ENCODE results near the gene RPL37A.

The RPL37A gene

GRCh38 chr2:216474925-216475670 is 23.5 kb upstream of the RPL37A start:
- TF ChIP-seq TAF1 (IDR thresholded peaks at IDR 0.05; ENCODE audit: borderline replicate concordance, low read depth, low read length), result no peak
- TF ChIP-seq POLR2A (IDR thresholded peaks at IDR 0.05; ENCODE audit: low read depth, low read length), result no peak
- no peak for TF ChIP-seq POLR2AphosphoS5 (IDR thresholded peaks at IDR 0.05; ENCODE audit: low read depth, low read length)
- DNase-seq (ENCODE audit: insufficient read length), result no peak
- no peak for FAIRE-seq

DNA sequence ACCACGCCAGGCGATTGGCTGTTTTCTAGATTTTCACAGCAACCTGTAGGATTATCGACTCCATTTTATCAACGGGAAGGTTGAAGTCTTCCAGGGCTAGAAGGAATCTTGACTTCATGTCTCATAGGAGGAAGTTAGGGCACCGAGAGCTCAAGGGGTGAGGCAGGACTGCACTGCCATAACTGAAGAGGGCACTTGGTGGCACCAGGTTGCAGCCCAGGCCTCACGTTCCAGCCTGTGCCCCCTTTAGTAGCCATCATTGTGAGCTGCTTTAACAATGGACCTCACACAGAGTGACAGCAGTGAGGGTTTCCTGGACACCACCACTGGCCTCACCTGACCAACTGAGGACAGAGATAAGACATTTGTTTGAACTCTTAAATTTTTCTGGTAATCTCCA is 22.9 kb upstream of the RPL37A start:
- TF ChIP-seq POLR2A (IDR thresholded peaks at IDR 0.05; ENCODE audit: low read depth, low read length), result no peak
- TF ChIP-seq POLR2AphosphoS5 (IDR thresholded peaks at IDR 0.05; ENCODE audit: low read depth, low read length), result no peak
- no peak for TF ChIP-seq TAF1 (IDR thresholded peaks at IDR 0.05; ENCODE audit: borderline replicate concordance, low read depth, low read length)
- no peak for FAIRE-seq
- no peak for DNase-seq (ENCODE audit: insufficient read length)

GRCh38 chr2:216477283-216478035 is 21.2 kb upstream of the RPL37A start:
- DNase-seq (ENCODE audit: insufficient read length), result no peak
- FAIRE-seq, result no peak
- TF ChIP-seq POLR2AphosphoS5 (IDR thresholded peaks at IDR 0.05; ENCODE audit: low read depth, low read length) (no peak), POLR2A (IDR thresholded peaks at IDR 0.05; ENCODE audit: low read depth, low read length) (no peak), TAF1 (IDR thresholded peaks at IDR 0.05; ENCODE audit: borderline replicate concordance, low read depth, low read length) (no peak)

DNA sequence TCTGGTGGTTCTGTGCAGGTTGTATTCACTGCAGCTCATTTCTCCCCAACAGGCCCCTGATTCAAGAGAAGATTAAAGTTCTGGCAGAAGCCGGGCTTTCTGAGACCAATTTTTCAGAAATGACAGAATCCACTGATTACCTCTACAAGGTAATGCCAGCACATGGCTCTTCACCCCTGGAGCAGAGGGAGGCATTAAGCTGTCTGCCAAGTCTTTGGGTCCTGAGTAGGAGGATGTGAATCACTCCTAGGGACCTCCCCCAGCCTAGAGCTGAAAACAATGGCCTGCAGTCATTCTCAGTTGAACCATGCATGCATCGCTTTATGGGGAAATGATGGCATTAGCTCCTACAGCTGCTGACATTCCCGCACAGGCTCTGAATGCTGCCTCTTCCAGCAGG is 20.5 kb upstream of the RPL37A start:
- TF ChIP-seq TAF1 (IDR thresholded peaks at IDR 0.05; ENCODE audit: borderline replicate concordance, low read depth, low read length) (no peak), POLR2A (IDR thresholded peaks at IDR 0.05; ENCODE audit: low read depth, low read length) (no peak), POLR2AphosphoS5 (IDR thresholded peaks at IDR 0.05; ENCODE audit: low read depth, low read length) (no peak)
- FAIRE-seq, result no peak
- DNase-seq (ENCODE audit: insufficient read length), result no peak

GRCh38 chr2:216478791-216479190 is 19.9 kb upstream of the RPL37A start:
- FAIRE-seq (no peak), DNase-seq (ENCODE audit: insufficient read length) (no peak)
- no peak for TF ChIP-seq POLR2AphosphoS5 (IDR thresholded peaks at IDR 0.05; ENCODE audit: low read depth, low read length)
- TF ChIP-seq TAF1 (IDR thresholded peaks at IDR 0.05; ENCODE audit: borderline replicate concordance, low read depth, low read length), result no peak
- no peak for TF ChIP-seq POLR2A (IDR thresholded peaks at IDR 0.05; ENCODE audit: low read depth, low read length)

- FAIRE-seq (no peak), DNase-seq (ENCODE audit: insufficient read length) (no peak)
- TF ChIP-seq POLR2AphosphoS5 (IDR thresholded peaks at IDR 0.05; ENCODE audit: low read depth, low read length) (no peak), TAF1 (IDR thresholded peaks at IDR 0.05; ENCODE audit: borderline replicate concordance, low read depth, low read length) (no peak), POLR2A (IDR thresholded peaks at IDR 0.05; ENCODE audit: low read depth, low read length) (no peak)
Measured at GRCh38 chr2:216480221-216480620, 18.4 kb upstream of the RPL37A start.

GRCh38 chr2:216482640-216483039 is 16.0 kb upstream of the RPL37A start:
- DNase-seq (ENCODE audit: insufficient read length) (no peak), FAIRE-seq (no peak)
- TF ChIP-seq POLR2A (IDR thresholded peaks at IDR 0.05; ENCODE audit: low read depth, low read length), result no peak

DNA sequence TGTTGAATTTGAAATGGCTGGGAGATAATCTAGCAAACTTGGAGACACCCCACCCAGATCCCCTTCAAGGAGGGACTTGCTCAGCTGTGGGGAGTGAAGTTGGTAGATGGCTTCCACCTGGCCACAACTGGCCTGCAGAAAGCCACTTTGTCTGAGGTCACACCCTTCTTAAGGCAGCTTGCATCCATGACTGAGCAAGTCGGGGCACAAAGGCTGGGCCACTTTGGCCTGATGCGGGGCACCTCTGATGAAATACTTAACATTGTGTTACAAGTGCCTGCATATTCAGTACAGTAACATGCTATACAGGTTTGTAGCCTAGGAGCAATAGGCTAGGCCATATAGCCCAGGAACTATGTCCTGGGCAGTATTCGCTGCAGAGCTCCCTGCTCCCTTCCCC is 13.4 kb upstream of the RPL37A start:
- FAIRE-seq, result no peak
- DNase-seq (ENCODE audit: insufficient read length), result no peak
- TF ChIP-seq POLR2A (IDR thresholded peaks at IDR 0.05; ENCODE audit: low read depth, low read length), result no peak
- TF ChIP-seq POLR2AphosphoS5 (IDR thresholded peaks at IDR 0.05; ENCODE audit: low read depth, low read length), result no peak
- TF ChIP-seq TAF1 (IDR thresholded peaks at IDR 0.05; ENCODE audit: borderline replicate concordance, low read depth, low read length), result no peak

- FAIRE-seq (no peak), DNase-seq (ENCODE audit: insufficient read length) (no peak)
Measured at GRCh38 chr2:216485745-216486144, 12.9 kb upstream of the RPL37A start.

DNA sequence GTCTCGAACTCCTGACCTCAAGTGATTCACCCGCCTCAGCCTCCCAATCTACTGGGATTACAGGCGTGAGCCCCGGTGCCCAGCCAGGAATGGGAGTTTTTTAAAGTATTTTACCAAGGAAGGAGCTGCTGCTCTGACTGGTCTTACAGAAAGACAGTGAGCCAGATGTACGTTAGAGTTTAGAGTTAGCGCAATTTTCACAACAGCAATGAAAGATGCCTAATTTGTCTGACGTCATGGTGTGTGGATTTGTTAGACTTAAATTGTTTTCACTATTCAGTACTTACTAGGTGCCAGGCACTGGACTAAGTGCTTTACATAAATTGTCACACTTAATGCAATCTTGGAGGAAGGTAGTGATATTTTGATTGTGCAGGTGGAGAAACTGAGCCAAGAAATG is 12.4 kb upstream of the RPL37A start:
- FAIRE-seq (no peak), DNase-seq (ENCODE audit: insufficient read length) (no peak)
- TF ChIP-seq POLR2AphosphoS5 (IDR thresholded peaks at IDR 0.05; ENCODE audit: low read depth, low read length), result no peak
- no peak for TF ChIP-seq TAF1 (IDR thresholded peaks at IDR 0.05; ENCODE audit: borderline replicate concordance, low read depth, low read length)
- no peak for TF ChIP-seq POLR2A (IDR thresholded peaks at IDR 0.05; ENCODE audit: low read depth, low read length)

More at GRCh38 chr2:216485745-216486144, 12.9 kb upstream of the RPL37A start:
- TF ChIP-seq POLR2AphosphoS5 (IDR thresholded peaks at IDR 0.05; ENCODE audit: low read depth, low read length), result no peak
- no peak for TF ChIP-seq POLR2A (IDR thresholded peaks at IDR 0.05; ENCODE audit: low read depth, low read length)
- TF ChIP-seq TAF1 (IDR thresholded peaks at IDR 0.05; ENCODE audit: borderline replicate concordance, low read depth, low read length), result no peak

- DNase-seq (ENCODE audit: insufficient read length), result no peak
- TF ChIP-seq TAF1 (IDR thresholded peaks at IDR 0.05; ENCODE audit: borderline replicate concordance, low read depth, low read length) (no peak), POLR2A (IDR thresholded peaks at IDR 0.05; ENCODE audit: low read depth, low read length) (no peak), POLR2AphosphoS5 (IDR thresholded peaks at IDR 0.05; ENCODE audit: low read depth, low read length) (no peak)
- FAIRE-seq, result no peak
Measured at GRCh38 chr2:216486708-216487107, 11.9 kb upstream of the RPL37A start.

- no peak for DNase-seq (ENCODE audit: insufficient read length)
- no peak for FAIRE-seq
- TF ChIP-seq TAF1 (IDR thresholded peaks at IDR 0.05; ENCODE audit: borderline replicate concordance, low read depth, low read length) (no peak), POLR2A (IDR thresholded peaks at IDR 0.05; ENCODE audit: low read depth, low read length) (no peak), POLR2AphosphoS5 (IDR thresholded peaks at IDR 0.05; ENCODE audit: low read depth, low read length) (no peak)
Measured at GRCh38 chr2:216490061-216490460, 8.6 kb upstream of the RPL37A start.
